ENCODE measurements around the gene SYPL2. TPM values are rescaled to one million over a fixed set of nuclear protein-coding genes. Genes with fewer than 3 reads are reported as not detected.

Gene SYPL2
- total and polyA plus RNA-seq, 2 of the 8 experiments (the other 6 are each of a cell fraction or from before 2014, with no cell fraction given) = 1.5 TPM

DNA sequence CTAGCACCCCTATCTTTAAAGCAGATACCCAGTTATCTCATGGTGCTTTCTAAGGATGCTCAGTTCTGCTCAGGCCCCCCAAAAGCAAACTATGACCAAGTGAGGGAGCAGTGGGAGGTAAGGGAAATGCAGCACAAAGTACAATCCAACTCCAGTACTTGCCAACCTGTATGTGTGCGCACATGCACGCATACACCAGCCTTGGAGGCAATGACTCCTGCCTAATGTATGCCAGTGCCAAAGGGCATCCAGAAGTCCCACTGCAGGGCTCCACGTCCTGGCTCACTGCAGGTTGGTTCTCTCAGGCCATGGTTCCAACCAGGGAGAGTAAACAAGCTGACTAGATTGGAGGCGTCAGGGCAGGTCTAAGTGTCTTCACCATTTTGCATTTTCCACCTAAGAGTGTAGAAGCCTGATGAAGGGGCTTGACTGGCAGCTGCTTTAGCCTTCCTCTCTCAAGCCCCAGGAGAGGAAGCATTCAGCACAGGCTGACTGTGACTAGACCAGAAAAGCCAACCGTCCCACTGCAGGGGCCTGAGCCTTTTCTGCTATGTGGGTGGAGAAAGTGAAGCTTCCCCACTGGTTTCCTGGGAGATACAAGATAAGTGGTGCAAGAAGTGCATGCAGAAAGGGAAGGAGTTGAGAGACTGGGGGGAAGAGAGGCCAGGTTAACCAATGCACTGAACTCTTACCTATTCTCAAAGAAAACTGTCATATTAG is 35.5 kb downstream of the SYPL2 start (continued):
- no peak for TF ChIP-seq SIX5 (IDR thresholded peaks at IDR 0.05; ENCODE audit: low read depth, low read length)
- no peak for TF ChIP-seq KDM5A (IDR thresholded peaks at IDR 0.05; ENCODE audit: low read length)
- no peak for TF ChIP-seq CHD2 (IDR thresholded peaks at IDR 0.05; ENCODE audit: low read length)
